ENCODE data around the gene KPNA6. TPM values are rescaled to one million over a fixed set of nuclear protein-coding genes. Genes with fewer than 3 reads are reported as not detected.
"Not testable (repeated sequence)": the region's sequence is repeated elsewhere in the genome, so short reads cannot be mapped to it uniquely, and the experiment has no call there.

Gene KPNA6
- total RNA-seq, 1 donor from 2014 or later = 79.0 TPM

- no peaks in the 10 kb centered on the region for H3K36me3 Mint-ChIP-seq (ENCODE audit: unreplicated experiment)
- TF ChIP-seq, protein P1, sequence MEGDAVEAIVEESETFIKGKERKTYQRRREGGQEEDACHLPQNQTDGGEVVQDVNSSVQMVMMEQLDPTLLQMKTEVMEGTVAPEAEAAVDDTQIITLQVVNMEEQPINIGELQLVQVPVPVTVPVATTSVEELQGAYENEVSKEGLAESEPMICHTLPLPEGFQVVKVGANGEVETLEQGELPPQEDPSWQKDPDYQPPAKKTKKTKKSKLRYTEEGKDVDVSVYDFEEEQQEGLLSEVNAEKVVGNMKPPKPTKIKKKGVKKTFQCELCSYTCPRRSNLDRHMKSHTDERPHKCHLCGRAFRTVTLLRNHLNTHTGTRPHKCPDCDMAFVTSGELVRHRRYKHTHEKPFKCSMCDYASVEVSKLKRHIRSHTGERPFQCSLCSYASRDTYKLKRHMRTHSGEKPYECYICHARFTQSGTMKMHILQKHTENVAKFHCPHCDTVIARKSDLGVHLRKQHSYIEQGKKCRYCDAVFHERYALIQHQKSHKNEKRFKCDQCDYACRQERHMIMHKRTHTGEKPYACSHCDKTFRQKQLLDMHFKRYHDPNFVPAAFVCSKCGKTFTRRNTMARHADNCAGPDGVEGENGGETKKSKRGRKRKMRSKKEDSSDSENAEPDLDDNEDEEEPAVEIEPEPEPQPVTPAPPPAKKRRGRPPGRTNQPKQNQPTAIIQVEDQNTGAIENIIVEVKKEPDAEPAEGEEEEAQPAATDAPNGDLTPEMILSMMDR (IDR thresholded peaks at IDR 0.05; ENCODE audit: partially characterized antibody, unreplicated experiment) = peak; percentile 28
- no peak overlapping the region for H3K4me3 Mint-ChIP-seq (ENCODE audit: unreplicated experiment)
- H3K27me3 Mint-ChIP-seq (ENCODE audit: unreplicated experiment) = no peaks in the 10 kb centered on the region
- H3K27ac Mint-ChIP-seq (ENCODE audit: unreplicated experiment) = no peak overlapping the region
- peaks cover 2% of the 10 kb centered on the region for H3K9me3 Mint-ChIP-seq (ENCODE audit: unreplicated experiment)
- DNase-seq = no peak
- peaks cover 14% of the 10 kb centered on the region for H3K4me1 Mint-ChIP-seq (ENCODE audit: low read depth, unreplicated experiment)
These were observed 19.7 kb downstream of the KPNA6 start for GRCh38 chr1:32127409-32128198.

GRCh38 chr1:32128479-32128878 lies 20.6 kb downstream of the KPNA6 start:
- no peak overlapping the region for H3K4me3 Mint-ChIP-seq (ENCODE audit: unreplicated experiment)
- H3K9me3 Mint-ChIP-seq (ENCODE audit: unreplicated experiment) = no peaks in the 10 kb centered on the region
- H3K27ac Mint-ChIP-seq (ENCODE audit: unreplicated experiment) = no peak overlapping the region
- DNase-seq = no peak
- H3K36me3 Mint-ChIP-seq (ENCODE audit: unreplicated experiment) = no peaks in the 10 kb centered on the region
- H3K27me3 Mint-ChIP-seq (ENCODE audit: unreplicated experiment) = no peaks in the 10 kb centered on the region
- peaks cover 14% of the 10 kb centered on the region for H3K4me1 Mint-ChIP-seq (ENCODE audit: low read depth, unreplicated experiment)
- TF ChIP-seq, protein P1 (IDR thresholded peaks at IDR 0.05; ENCODE audit: partially characterized antibody, unreplicated experiment) = no peak

DNA sequence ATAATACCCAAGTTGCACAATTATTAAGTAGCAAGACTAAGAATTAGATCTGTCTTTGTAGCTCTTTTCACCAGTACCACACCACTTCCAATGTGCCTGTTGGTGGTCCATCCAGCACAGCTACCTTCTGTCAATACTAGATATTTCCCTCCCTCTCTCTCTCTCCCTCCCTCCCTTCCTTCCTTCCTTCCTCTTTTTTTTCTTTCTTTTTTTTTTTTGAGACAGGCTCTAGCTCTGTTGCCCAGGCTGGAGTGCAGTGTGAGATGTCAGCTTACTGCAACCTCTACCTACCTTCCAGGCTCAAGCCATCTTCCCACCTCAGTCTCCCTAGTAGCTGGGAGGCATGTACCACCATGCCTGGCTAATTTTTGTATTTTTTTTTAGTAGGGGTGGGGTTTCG lies 21.1 kb downstream of the KPNA6 start:
- H3K9me3 Mint-ChIP-seq (ENCODE audit: unreplicated experiment) = no peaks in the 10 kb centered on the region
- no peak overlapping the region for H3K4me3 Mint-ChIP-seq (ENCODE audit: unreplicated experiment)
- no peaks in the 10 kb centered on the region for H3K27me3 Mint-ChIP-seq (ENCODE audit: unreplicated experiment)
- H3K36me3 Mint-ChIP-seq (ENCODE audit: unreplicated experiment) = no peaks in the 10 kb centered on the region
- DNase-seq = no peak
- TF ChIP-seq, protein P1 (IDR thresholded peaks at IDR 0.05; ENCODE audit: partially characterized antibody, unreplicated experiment) = no peak
- H3K27ac Mint-ChIP-seq (ENCODE audit: unreplicated experiment) = no peak overlapping the region
- H3K4me1 Mint-ChIP-seq (ENCODE audit: low read depth, unreplicated experiment) = peaks cover 14% of the 10 kb centered on the region

DNA sequence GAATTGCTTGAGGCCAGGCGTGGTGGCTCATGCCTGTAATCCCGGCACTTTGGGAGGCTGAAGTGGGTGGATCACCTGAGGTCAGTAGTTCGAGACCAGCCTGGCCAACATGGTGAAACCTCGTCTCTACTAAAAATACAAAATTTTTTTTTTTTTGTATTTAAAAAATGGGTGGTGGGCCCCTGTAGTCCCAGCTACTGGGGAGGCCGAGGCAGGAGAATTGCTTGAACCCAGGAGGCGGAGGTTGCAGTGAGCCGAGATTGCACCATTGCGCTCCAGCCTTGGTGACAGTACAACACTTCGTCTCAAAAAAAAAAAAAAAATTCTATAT lies 26.1 kb downstream of the KPNA6 start:
- DNase-seq; H3K4me3 Mint-ChIP-seq (ENCODE audit: unreplicated experiment); H3K36me3 Mint-ChIP-seq (ENCODE audit: unreplicated experiment); H3K27ac Mint-ChIP-seq (ENCODE audit: unreplicated experiment); H3K9me3 Mint-ChIP-seq (ENCODE audit: unreplicated experiment); H3K4me1 Mint-ChIP-seq (ENCODE audit: low read depth, unreplicated experiment); H3K27me3 Mint-ChIP-seq (ENCODE audit: unreplicated experiment): not testable (repeated sequence)

GRCh38 chr1:32137111-32137510 lies 29.3 kb downstream of the KPNA6 start:
- Mint-ChIP-seq H3K9me3 (ENCODE audit: unreplicated experiment) (no peaks in the 10 kb centered on the region), H3K36me3 (ENCODE audit: unreplicated experiment) (no peaks in the 10 kb centered on the region), H3K4me1 (ENCODE audit: low read depth, unreplicated experiment) (no peaks in the 10 kb centered on the region), H3K27me3 (ENCODE audit: unreplicated experiment) (no peaks in the 10 kb centered on the region), H3K27ac (ENCODE audit: unreplicated experiment) (no peak overlapping the region), H3K4me3 (ENCODE audit: unreplicated experiment) (no peak overlapping the region)
- no peak for DNase-seq
- TF ChIP-seq, protein P1 (IDR thresholded peaks at IDR 0.05; ENCODE audit: partially characterized antibody, unreplicated experiment) = no peak
